ENCODE measurements around the gene G2E3. TPM values are rescaled to one million over a fixed set of nuclear protein-coding genes. Genes with fewer than 3 reads are reported as not detected.

The G2E3 gene
- total and polyA plus RNA-seq, 11 donors: 2.4 to 10.2 (median 6.8) TPM

DNA sequence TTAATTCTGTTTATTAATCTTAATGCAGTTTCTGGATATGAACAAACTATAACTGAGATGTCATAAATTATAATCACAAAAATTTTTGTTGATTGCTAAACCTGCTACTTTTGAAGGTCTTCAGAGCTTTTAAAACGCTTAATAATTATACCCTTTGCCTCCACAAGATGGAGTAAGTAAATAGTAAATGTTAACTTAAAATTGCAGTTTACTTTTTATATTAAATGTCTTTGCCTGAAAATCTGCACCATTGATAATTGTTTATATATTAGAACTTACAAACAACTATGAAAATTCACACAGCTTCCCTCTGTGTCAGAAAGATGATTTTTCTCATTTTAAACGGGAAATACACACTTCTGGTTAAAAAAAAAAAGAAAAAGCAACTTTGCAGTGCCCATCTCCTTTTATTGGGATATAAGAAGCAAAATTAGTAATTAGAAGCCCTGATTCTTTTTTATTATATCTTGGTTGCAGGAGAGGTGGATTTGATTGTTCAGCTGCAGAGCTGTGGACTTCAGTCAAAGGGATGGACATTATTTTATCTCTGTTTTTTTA is 98.7 kb downstream of the G2E3 start:
- ATAC-seq: no peak
- 52 to 71% (median 59%) methylated on average over 2 of the region's 2 CpGs for WGBS, 4 donors
- intact Hi-C loops (cut with DNase I): loop anchor here in 4 of 10 donors (5.0 to 10.0 kb wide), 4 partner anchors 47 to 257 kb away; no protein-coding TSS in a partner anchor
- Histone ChIP-seq H3K4me3 (no peak overlapping the region), H3K27me3 (no peaks in the 10 kb centered on the region), H3K36me3 (peaks cover 0 to 92% (median 78%) of the 10 kb centered on the region in 9 donors), H3K27ac (no peak overlapping the region), H3K4me1 (peaks cover 0 to 7% (median 0%) of the 10 kb centered on the region in 12 donors), H3K9me3 (no peaks in the 10 kb centered on the region)
- no peak for DNase-seq
- TF ChIP-seq, protein P1, sequence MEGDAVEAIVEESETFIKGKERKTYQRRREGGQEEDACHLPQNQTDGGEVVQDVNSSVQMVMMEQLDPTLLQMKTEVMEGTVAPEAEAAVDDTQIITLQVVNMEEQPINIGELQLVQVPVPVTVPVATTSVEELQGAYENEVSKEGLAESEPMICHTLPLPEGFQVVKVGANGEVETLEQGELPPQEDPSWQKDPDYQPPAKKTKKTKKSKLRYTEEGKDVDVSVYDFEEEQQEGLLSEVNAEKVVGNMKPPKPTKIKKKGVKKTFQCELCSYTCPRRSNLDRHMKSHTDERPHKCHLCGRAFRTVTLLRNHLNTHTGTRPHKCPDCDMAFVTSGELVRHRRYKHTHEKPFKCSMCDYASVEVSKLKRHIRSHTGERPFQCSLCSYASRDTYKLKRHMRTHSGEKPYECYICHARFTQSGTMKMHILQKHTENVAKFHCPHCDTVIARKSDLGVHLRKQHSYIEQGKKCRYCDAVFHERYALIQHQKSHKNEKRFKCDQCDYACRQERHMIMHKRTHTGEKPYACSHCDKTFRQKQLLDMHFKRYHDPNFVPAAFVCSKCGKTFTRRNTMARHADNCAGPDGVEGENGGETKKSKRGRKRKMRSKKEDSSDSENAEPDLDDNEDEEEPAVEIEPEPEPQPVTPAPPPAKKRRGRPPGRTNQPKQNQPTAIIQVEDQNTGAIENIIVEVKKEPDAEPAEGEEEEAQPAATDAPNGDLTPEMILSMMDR (IDR thresholded peaks at IDR 0.05): peak in 10 of 12 donors; percentile 12 to 49 (median 32)
- TF ChIP-seq POLR2A (IDR thresholded peaks at IDR 0.05): no peak

DNA sequence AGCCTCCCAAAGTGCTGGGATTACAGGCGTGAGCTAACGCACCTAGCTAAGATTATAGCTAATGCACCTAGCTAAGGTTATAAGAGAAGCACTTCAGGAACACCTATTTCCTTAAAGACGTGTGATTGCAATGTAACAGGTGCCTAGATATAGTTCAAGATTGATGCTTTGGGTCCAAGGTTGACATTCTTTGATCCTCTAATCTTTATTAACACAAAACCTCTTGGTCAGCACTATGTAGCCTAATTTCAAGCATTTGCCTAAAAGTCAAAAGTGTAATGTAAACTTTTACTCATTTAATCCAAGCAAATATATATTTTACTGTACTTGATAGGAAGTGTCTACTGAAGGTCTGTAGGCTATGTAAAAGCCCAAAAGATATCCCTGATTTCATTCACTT is 99.7 kb downstream of the G2E3 start:
- peaks cover 0 to 10% (median 0%) of the 10 kb centered on the region in 12 donors for H3K4me1 ChIP-seq
- intact Hi-C loops (cut with DNase I): loop anchor here in 4 of 10 donors (5.0 to 10.0 kb wide), 4 partner anchors 46 to 256 kb away; no protein-coding TSS in a partner anchor
- H3K36me3 ChIP-seq: peaks cover 0 to 91% (median 75%) of the 10 kb centered on the region in 9 donors
- 91 to 100% (median 94%) methylated on average over 3 of the region's 3 CpGs for WGBS, 4 donors
- DNase-seq: no peak
- ATAC-seq: no peak
- H3K27ac ChIP-seq: no peak overlapping the region
- no peak overlapping the region for H3K4me3 ChIP-seq
- H3K27me3 ChIP-seq: no peaks in the 10 kb centered on the region
- no peaks in the 10 kb centered on the region for H3K9me3 ChIP-seq
- TF ChIP-seq, protein P1 (IDR thresholded peaks at IDR 0.05): no peak
- no peak for TF ChIP-seq POLR2A (IDR thresholded peaks at IDR 0.05)

DNA sequence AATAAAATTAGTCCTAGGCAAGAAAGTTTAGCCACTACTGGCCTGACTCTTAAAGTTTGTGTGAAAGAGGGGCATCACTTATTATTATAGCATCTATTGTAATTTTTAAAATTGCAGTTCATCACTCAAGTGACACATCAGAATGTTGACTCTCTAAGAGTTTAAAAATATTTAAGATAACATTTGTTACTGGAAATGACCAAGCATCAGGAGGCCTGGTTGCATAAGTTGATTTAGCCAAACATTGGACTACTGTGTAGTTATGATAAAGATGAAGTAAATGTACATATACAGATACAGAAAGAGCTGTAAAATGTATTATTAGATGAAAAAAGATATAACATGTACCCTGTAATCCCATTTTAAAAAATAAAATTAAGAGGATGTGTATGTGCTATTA is 110.6 kb downstream of the G2E3 start:
- no peak for TF ChIP-seq POLR2A (IDR thresholded peaks at IDR 0.05)
- TF ChIP-seq, protein P1 (IDR thresholded peaks at IDR 0.05): no peak
- H3K27me3 ChIP-seq: no peaks in the 10 kb centered on the region
- no peaks in the 10 kb centered on the region for H3K9me3 ChIP-seq
- no peak overlapping the region for H3K27ac ChIP-seq
- intact Hi-C loops (cut with DNase I): no loop called here
- no peak for DNase-seq
- ATAC-seq: no peak
- H3K4me3 ChIP-seq: no peak overlapping the region
- peaks cover 0 to 47% (median 20%) of the 10 kb centered on the region in 9 donors for H3K36me3 ChIP-seq
- H3K4me1 ChIP-seq: peaks cover 0 to 19% (median 3%) of the 10 kb centered on the region in 12 donors

Other genes starting within 250 kb of the G2E3 start
- 10 to 100 TPM; 23.5 to 56.2 (median 41.4) TPM for gene SCFD1, start 63.2 kb downstream of the G2E3 start, total RNA-seq
- 10 to 100 TPM; 41.0 to 64.4 TPM for gene SCFD1, start 63.2 kb downstream of the G2E3 start, polyA plus RNA-seq